ENCODE data around the gene NT5M. TPM values are rescaled to one million over a fixed set of nuclear protein-coding genes. Genes with fewer than 3 reads are reported as not detected.

NT5M gene
- total RNA-seq, 1 experiment from 2014 or later, result 6.6 TPM

DNA sequence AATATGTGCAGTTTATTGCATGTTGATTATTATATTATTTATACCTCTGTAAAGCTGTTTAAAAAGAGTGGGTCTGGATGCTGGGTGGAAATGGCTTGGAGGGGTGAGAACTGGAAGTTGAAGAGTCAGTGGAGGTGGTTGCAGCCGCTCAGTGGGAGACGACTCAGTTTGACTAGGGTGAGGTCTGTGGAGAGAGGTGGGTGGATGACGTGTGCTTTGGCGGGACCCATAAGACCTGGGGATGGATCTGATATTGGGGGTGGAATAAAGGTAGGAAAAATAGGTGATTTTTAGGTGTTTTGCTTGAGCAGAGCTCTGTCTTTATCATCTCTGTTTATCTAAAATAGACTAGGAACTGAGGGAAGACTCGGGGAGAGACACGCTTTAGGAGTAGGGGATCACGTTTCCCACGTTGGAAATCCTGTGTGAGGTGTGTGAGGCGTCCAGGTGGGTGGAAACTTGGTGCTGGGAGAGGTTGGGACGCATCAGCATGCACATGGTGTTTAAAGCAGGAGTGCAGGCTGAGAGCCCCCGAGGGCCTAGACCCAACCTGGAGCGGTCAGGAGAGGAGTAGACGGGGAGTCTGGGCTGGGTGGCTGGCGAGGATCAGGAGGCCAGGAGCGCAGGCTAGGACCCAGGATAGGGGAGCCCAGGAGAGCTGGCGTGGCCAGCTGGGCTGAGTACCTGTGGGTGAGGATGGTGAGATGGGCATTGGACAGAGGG lies 17.2 kb downstream of the NT5M start:
- Histone ChIP-seq H3T11ph (ENCODE audit: low read length) (no peak overlapping the region), H2BK120ac (ENCODE audit: low read depth, low read length, poor library complexity, severe bottlenecking) (no peak overlapping the region), H3K23me2 (ENCODE audit: insufficient read length, low read depth, low read length, poor library complexity, severe bottlenecking) (peaks cover 1% of the 10 kb centered on the region), H3K4me2 (ENCODE audit: insufficient read depth, insufficient read length, low read length) (no peak overlapping the region), H2AFZ (ENCODE audit: low read length) (no peak overlapping the region), H4K5ac (ENCODE audit: insufficient read length, low read depth, low read length) (no peak overlapping the region), H2BK5ac (ENCODE audit: insufficient read length, low read length) (no peak overlapping the region), H2BK20ac (ENCODE audit: low read depth, low read length, poor library complexity, severe bottlenecking) (no peak overlapping the region), H4K8ac (replicated peaks; ENCODE audit: insufficient read length, low read depth, low read length) (no peak overlapping the region), H4K20me1 (ENCODE audit: control insufficient read depth, insufficient read depth, insufficient read length) (no peaks in the 10 kb centered on the region), H3K4me1 (ENCODE audit: insufficient read depth, low read length) (no peaks in the 10 kb centered on the region), H3K79me2 (ENCODE audit: insufficient read depth, low read length) (no peaks in the 10 kb centered on the region), H2BK15ac (ENCODE audit: low read depth, low read length) (no peak overlapping the region), H3K79me1 (ENCODE audit: insufficient read depth, low read depth, low read length, poor library complexity, severe bottlenecking) (no peaks in the 10 kb centered on the region), H3K4ac (ENCODE audit: low read depth, low read length) (no peak overlapping the region), H3K9me3 (ENCODE audit: control insufficient read depth, low read depth, low read length) (no peaks in the 10 kb centered on the region), H3K9ac (ENCODE audit: extremely low read depth, insufficient read length, low read length) (no peak overlapping the region), H3K14ac (ENCODE audit: insufficient read depth, low read length) (no peak overlapping the region), H3K23ac (ENCODE audit: insufficient read length, low read depth, low read length) (no peak overlapping the region), H3K27me3 (ENCODE audit: insufficient read depth, low read length) (no peaks in the 10 kb centered on the region), H3K56ac (ENCODE audit: insufficient read length, low read depth, low read length) (no peak overlapping the region), H3K18ac (ENCODE audit: insufficient read length, low read depth, low read length) (no peak overlapping the region), H2BK12ac (ENCODE audit: insufficient read length, low read depth, low read length) (no peak overlapping the region), H2AK5ac (ENCODE audit: insufficient read length, low read length) (no peak overlapping the region), H4K91ac (ENCODE audit: insufficient read length, low read depth, low read length) (no peak overlapping the region), H3K27ac (ENCODE audit: insufficient read length, low read depth, low read length) (no peak overlapping the region)
- H3K27me3 Mint-ChIP-seq (ENCODE audit: low read depth), result no peaks in the 10 kb centered on the region
- no peak for DNase-seq
- WGBS (ENCODE audit: extremely low coverage, insufficient read length, low lambda C conversion rate), result no CpG with 5 or more reads among the region's 16 CpGs
- H3K4me3 Mint-ChIP-seq, result no peak overlapping the region
- no peak overlapping the region for H3K27ac Mint-ChIP-seq
- peaks cover 1 to 10% (median 7%) of the 10 kb centered on the region in 3 experiments; a peak in 6 of 7 replicates for H3K36me3 Mint-ChIP-seq (ENCODE audit: insufficient read depth in 1 of 3, low read depth in 3 of 3)
- TF ChIP-seq, protein P1, sequence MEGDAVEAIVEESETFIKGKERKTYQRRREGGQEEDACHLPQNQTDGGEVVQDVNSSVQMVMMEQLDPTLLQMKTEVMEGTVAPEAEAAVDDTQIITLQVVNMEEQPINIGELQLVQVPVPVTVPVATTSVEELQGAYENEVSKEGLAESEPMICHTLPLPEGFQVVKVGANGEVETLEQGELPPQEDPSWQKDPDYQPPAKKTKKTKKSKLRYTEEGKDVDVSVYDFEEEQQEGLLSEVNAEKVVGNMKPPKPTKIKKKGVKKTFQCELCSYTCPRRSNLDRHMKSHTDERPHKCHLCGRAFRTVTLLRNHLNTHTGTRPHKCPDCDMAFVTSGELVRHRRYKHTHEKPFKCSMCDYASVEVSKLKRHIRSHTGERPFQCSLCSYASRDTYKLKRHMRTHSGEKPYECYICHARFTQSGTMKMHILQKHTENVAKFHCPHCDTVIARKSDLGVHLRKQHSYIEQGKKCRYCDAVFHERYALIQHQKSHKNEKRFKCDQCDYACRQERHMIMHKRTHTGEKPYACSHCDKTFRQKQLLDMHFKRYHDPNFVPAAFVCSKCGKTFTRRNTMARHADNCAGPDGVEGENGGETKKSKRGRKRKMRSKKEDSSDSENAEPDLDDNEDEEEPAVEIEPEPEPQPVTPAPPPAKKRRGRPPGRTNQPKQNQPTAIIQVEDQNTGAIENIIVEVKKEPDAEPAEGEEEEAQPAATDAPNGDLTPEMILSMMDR (conservative IDR thresholded peaks at IDR 0.05), result no peak
- H3K4me1 Mint-ChIP-seq, result peaks cover 1% of the 10 kb centered on the region in 2 experiments; a peak in 3 of 4 replicates
- no peaks in the 10 kb centered on the region for H3K9me3 Mint-ChIP-seq

All from H9 (cell line).